Upper lobe of left lung (tissue), 6 donors: Measurements from ENCODE around the gene CYP3A5. TPM values are rescaled to one million over a fixed set of nuclear protein-coding genes. Genes with fewer than 3 reads are reported as not detected.

Source experiments
- ATAC-seq, 2 donors: fragments of 200-7000 bp; cut with Tn5 transposase; one replicate each; pipeline ENCODE4 v1.9.1; 2022; ENCODE audit warnings: mild to moderate bottlenecking in 2 of 2, moderate library complexity in 2 of 2; ENCODE audit not compliant: low FRiP score in 2 of 2
- DNase-seq, 2 donors: peaks; one replicate each; pipeline ENCODE4 v3.0.0-alpha.2; 2019 to 2020
- H3K27ac ChIP-seq, 4 donors: fragments of 200-600 bp; sonication (generic); one replicate each; pipeline ENCODE4 v1.5.1; 2016 to 2019
- H3K27me3 ChIP-seq, 4 donors: fragments of 200-600 bp; sonication (generic); one replicate each; pipeline ENCODE4 v1.5.1; 2017 to 2019
- H3K36me3 ChIP-seq, 4 donors: fragments of 200-600 bp; sonication (generic); one replicate each; pipeline ENCODE4 v1.5.1; 2016 to 2019
- H3K4me1 ChIP-seq, 4 donors: fragments of 200-600 bp; sonication (generic); one replicate each; pipeline ENCODE4 v1.5.1; 2018 to 2019
- H3K4me3 ChIP-seq, 4 donors: fragments of 200-600 bp; sonication (generic); one replicate each; pipeline ENCODE4 v1.5.1; 2017 to 2019; ENCODE audit warnings: mild to moderate bottlenecking in 2 of 4, moderate library complexity in 1 of 4
- H3K9me3 ChIP-seq, 4 donors: fragments of 200-600 bp; sonication (generic); one replicate each; pipeline ENCODE4 v1.5.1; 2018 to 2019
- CTCF ChIP-seq, 6 experiments: fragments of 450-650 bp in 4 of 6; fragments of 200-600 bp in 2 of 6; sonication (generic) in 2 of 6; IDR thresholded peaks; one replicate each; pipeline ENCODE4 v1.5.1; 2016 to 2019; ENCODE audit warnings: antibody characterized with exemption in 6 of 6
- EP300 ChIP-seq, 4 donors: sonication (generic); formaldehyde crosslinking; IDR thresholded peaks; one replicate each; pipeline ENCODE4 v1.5.1; 2017; ENCODE audit warnings: antibody characterized with exemption in 4 of 4, control low read depth in 2 of 4
- POLR2A ChIP-seq, 4 donors: fragments of 450-650 bp; IDR thresholded peaks; one replicate each; pipeline ENCODE4 v1.5.1; 2016 to 2017; ENCODE audit warnings: antibody characterized with exemption in 4 of 4, mild to moderate bottlenecking in 2 of 4
- POLR2AphosphoS5 ChIP-seq, 2 donors: sonication (generic); formaldehyde crosslinking; IDR thresholded peaks; one replicate each; pipeline ENCODE4 v1.5.1; 2017; ENCODE audit warnings: antibody characterized with exemption in 2 of 2
- WGBS, 2 donors: methylation state at CpG; one replicate each; pipeline ENCODE4 v1.1.5; 2017 to 2018; 5-methylcytosine and 5-hydroxymethylcytosine counted together
- total RNA-seq, 6 donors: library from RNA; depleted of rRNA in 4 of 6; stranded (reverse); fragments of >200 nt in 4 of 6; gene quantifications; one replicate each; pipeline versions ENCODE4 v1.1.0 to v1.2.1, GENCODE V29; 2016 to 2021
- donor health status: DM: no; HTN: no; CAD: no; lungs with moderate emphysema.
- donor health status: DM: no; HTN: yes; CAD: no; lungs with severe emphysema.

Gene CYP3A5
- total RNA-seq, 6 donors from 2014 or later = 8.0 to 25.2 (median 14.2) TPM

- H3K9me3 ChIP-seq = no peaks in the 10 kb centered on the region
- no peaks in the 10 kb centered on the region for H3K27me3 ChIP-seq
- DNase-seq (no peak), ATAC-seq (no peak)
- H3K36me3 ChIP-seq = no peaks in the 10 kb centered on the region
- 91 to 92% methylated on average over 9 of the region's 9 CpGs for WGBS, 2 donors
- TF ChIP-seq CTCF (IDR thresholded peaks at IDR 0.05) (no peak), POLR2A (IDR thresholded peaks at IDR 0.05) (no peak), POLR2AphosphoS5 (IDR thresholded peaks at IDR 0.05) (no peak), EP300 (IDR thresholded peaks at IDR 0.05) (no peak)
- no peak overlapping the region for H3K4me3 ChIP-seq
- no peak overlapping the region for H3K27ac ChIP-seq
- no peaks in the 10 kb centered on the region for H3K4me1 ChIP-seq
Observed at GRCh38 chr7:99685129-99685758, 5.4 kb upstream of the CYP3A5 start.

GRCh38 chr7:99679032-99679399 lies 780 bp downstream of the CYP3A5 start:
- peak; percentile 44 to 78 for ATAC-seq
- 30 to 62% methylated on average over 3 to 4 of the region's 4 CpGs for WGBS, 2 donors

GRCh38 chr7:99677648-99678045 lies 2.1 kb downstream of the CYP3A5 start:
- Histone ChIP-seq H3K36me3 (peaks cover 0 to 3% (median under 1%) of the 10 kb centered on the region in 4 donors), H3K4me3 (peak overlapping the region in 1 of 4 donors; percentile 43), H3K4me1 (peaks cover 0 to 10% (median 3%) of the 10 kb centered on the region in 4 donors), H3K9me3 (no peaks in the 10 kb centered on the region), H3K27ac (no peak overlapping the region), H3K27me3 (no peaks in the 10 kb centered on the region)
- 100% methylated on average over 2 of the region's 2 CpGs for WGBS, 2 donors
- DNase-seq (no peak), ATAC-seq (no peak)
- TF ChIP-seq CTCF (IDR thresholded peaks at IDR 0.05) = no peak
- no peak for TF ChIP-seq POLR2AphosphoS5 (IDR thresholded peaks at IDR 0.05)
- TF ChIP-seq EP300 (IDR thresholded peaks at IDR 0.05) = no peak
- TF ChIP-seq POLR2A (IDR thresholded peaks at IDR 0.05) = no peak

More at GRCh38 chr7:99679032-99679399, 780 bp downstream of the CYP3A5 start:
- Histone ChIP-seq H3K27ac (peak overlapping the region in 2 of 4 donors; percentile 42 to 57), H3K9me3 (no peaks in the 10 kb centered on the region), H3K4me1 (peaks cover 0 to 10% (median 3%) of the 10 kb centered on the region in 4 donors), H3K4me3 (peak overlapping the region in 3 of 4 donors; percentile 24 to 43 (median 29)), H3K27me3 (no peaks in the 10 kb centered on the region), H3K36me3 (no peaks in the 10 kb centered on the region)
- TF ChIP-seq EP300 (IDR thresholded peaks at IDR 0.05) = no peak
- no peak for TF ChIP-seq POLR2AphosphoS5 (IDR thresholded peaks at IDR 0.05)
- no peak for TF ChIP-seq POLR2A (IDR thresholded peaks at IDR 0.05)
- TF ChIP-seq CTCF (IDR thresholded peaks at IDR 0.05) = no peak
- DNase-seq = no peak

- no peak for ATAC-seq
- peaks cover 0 to 7% (median 2%) of the 10 kb centered on the region in 4 donors for H3K36me3 ChIP-seq
- H3K4me3 ChIP-seq = peak overlapping the region in 1 of 4 donors; percentile 43
- DNase-seq = no peak
- H3K9me3 ChIP-seq = no peaks in the 10 kb centered on the region
- peaks cover 0 to 10% (median 3%) of the 10 kb centered on the region in 4 donors for H3K4me1 ChIP-seq
- 88 to 89% methylated on average over 3 to 4 of the region's 4 CpGs for WGBS, 2 donors
- no peak overlapping the region for H3K27ac ChIP-seq
- no peaks in the 10 kb centered on the region for H3K27me3 ChIP-seq
- no peak for TF ChIP-seq EP300 (IDR thresholded peaks at IDR 0.05)
- no peak for TF ChIP-seq POLR2A (IDR thresholded peaks at IDR 0.05)
- no peak for TF ChIP-seq POLR2AphosphoS5 (IDR thresholded peaks at IDR 0.05)
- TF ChIP-seq CTCF (IDR thresholded peaks at IDR 0.05) = no peak
Observed at GRCh38 chr7:99677013-99677647, 2.7 kb downstream of the CYP3A5 start.
